Astrocyte (in vitro differentiated cells and primary cell): ENCODE measurements around the gene MTX3.

Source experiments
- EZH2 ChIP-seq: IDR thresholded peaks from 2 replicates; pipeline ENCODE4 v1.6.1; 2012; ENCODE audit warnings: mild to moderate bottlenecking, low read length, inconsistent platforms; ENCODE audit not compliant: insufficient read depth
- TF ChIP-seq, protein P1 (sequence below): IDR thresholded peaks from 2 replicates; pipeline ENCODE4 v1.5.1; 2011; ENCODE audit warnings: low read depth, mild to moderate bottlenecking, inconsistent platforms, low read length, moderate library complexity; ENCODE audit not compliant: insufficient read depth

DNA sequence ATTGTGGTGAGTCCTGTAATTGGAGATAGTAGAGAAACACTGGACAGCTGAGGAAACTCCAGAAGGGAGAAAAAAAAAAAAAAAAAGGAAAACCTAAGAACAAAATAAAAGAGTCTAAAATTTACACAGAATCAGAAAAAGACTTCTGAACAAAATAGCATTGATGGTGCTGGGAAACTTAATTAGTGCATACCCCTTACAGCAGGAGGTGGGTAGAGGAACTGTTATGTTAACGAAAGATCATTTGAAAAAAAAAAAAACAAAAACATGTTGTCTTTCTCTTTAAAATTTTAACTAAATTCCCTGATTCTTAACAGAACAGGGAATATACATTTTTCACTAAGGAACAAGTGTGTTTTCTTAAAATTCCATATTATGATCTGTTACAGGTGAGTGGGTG, 11.6 kb upstream of the MTX3 start:
- TF ChIP-seq, protein P1, sequence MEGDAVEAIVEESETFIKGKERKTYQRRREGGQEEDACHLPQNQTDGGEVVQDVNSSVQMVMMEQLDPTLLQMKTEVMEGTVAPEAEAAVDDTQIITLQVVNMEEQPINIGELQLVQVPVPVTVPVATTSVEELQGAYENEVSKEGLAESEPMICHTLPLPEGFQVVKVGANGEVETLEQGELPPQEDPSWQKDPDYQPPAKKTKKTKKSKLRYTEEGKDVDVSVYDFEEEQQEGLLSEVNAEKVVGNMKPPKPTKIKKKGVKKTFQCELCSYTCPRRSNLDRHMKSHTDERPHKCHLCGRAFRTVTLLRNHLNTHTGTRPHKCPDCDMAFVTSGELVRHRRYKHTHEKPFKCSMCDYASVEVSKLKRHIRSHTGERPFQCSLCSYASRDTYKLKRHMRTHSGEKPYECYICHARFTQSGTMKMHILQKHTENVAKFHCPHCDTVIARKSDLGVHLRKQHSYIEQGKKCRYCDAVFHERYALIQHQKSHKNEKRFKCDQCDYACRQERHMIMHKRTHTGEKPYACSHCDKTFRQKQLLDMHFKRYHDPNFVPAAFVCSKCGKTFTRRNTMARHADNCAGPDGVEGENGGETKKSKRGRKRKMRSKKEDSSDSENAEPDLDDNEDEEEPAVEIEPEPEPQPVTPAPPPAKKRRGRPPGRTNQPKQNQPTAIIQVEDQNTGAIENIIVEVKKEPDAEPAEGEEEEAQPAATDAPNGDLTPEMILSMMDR, result no peak
- TF ChIP-seq EZH2, result no peak
